Measurements from ENCODE around the gene ANO7.

ANO7 gene

DNA sequence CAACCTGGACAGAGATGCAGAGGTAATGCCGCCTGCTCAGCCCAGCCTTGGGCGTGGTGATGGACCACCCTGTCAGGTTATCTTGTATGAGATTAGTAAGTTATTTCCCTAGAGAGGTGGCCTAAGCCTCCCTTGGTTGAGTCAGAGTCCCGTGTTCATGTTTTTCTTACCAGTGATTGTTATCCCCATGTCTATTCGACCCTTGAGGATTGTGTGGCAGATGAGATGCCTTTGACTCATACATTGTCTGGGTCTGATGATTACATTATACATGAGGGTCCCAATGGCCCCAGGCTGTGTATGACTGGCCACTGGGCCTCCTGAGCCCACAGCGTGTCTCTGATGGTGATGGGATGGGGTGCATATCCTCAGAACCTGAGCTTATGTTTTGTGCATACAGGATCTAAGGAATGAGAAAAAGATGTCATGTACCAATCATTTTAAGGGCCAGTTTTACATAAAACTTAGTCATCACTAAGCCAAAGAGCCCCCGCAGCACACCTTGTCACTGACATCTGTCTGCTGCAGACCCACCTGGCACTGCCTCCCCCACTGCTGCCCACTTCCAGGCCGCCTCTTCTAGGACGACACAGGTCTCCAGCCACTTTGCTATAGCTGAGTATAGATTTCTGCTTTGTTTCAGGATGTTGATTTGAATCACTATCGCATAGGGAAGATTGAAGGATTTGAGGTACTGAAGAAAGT lies 30.5 kb upstream of the ANO7 start:
- DNase-seq, result peak; percentile 54

DNA sequence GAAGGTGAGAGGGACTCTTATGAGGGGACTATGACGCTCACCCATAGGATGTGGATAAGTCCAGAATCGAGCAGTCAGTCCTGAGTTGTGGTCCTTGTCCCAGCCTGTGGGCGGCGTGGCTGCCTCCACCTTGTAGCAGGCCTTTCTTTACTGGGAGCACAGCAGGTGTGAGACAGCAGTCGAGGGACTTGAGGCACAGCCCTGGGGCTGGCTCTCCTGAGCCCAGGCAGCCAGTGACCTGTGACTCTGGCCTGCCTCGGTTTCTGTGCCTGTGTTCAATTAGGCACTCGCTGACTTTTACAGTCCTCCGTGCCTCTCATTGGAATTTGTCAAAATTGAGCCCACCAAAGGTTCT lies 30.0 kb upstream of the ANO7 start:
- no peak for DNase-seq

DNA sequence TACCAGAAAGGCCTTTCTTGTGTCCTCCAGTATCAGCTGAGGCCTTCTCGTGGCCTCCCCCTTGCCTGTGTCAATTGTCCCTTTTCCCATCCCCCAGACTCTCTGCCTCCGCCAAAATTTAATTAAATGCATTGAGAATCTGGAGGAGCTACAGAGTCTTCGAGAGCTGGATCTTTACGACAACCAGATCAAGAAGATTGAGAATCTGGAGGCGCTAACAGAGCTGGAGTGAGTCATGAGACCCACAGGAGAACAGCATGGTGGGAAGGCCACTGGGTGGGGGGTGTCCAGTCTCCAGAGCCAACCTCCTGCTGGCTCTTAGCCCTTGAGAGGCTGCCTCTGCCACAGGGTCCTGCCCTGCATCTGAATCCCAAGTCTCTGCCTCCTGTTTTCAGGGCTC lies 29.4 kb upstream of the ANO7 start:
- DNase-seq, result no peak

DNA sequence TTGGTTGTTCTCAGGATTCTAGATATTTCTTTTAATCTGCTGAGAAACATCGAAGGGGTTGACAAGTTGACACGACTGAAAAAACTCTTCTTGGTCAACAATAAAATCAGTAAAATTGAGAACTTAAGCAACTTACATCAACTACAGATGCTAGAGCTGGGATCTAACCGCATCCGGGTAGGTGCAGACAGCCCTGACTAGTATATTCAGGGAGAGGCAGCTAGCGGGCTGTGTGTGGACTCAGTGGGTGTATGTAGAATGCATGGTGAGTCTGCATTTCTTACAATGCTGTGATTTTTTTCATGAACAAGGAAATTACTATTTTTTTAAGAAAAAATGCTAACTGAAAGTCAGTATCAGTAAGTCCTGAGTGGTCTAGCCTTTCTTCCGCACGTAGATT lies 28.2 kb upstream of the ANO7 start:
- no peak for DNase-seq

DNA sequence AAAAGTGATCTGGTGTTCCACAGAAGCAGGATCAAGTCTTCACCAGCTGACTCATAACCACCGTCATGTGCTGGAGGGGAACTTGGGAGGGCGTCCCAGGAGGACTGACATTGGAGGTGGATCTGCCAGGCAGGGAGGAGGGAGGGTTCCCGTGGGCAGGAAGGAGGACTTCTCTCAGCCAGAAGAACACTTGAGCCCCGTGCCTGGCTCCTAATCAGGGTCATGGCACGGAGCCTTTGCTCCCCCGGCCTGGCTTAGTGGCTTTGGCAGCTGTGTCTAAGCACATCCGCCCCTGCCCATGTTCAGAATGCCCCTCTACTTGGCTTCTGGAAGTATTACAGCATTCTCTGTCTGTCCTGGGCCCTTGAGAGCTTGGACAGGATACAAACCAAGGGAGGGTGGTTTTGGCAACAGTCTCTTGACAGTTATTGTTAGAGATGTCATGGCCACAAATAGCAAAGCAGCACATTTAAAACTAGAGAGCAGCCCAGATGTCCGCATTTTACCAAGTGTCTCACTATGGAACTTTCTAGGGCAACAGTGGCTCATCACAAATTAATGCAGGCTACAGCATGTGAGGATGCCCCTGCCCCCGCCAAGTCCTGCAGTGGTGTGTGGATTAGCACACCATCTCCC lies 26.7 kb upstream of the ANO7 start:
- DNase-seq, result peak; percentile 66

DNA sequence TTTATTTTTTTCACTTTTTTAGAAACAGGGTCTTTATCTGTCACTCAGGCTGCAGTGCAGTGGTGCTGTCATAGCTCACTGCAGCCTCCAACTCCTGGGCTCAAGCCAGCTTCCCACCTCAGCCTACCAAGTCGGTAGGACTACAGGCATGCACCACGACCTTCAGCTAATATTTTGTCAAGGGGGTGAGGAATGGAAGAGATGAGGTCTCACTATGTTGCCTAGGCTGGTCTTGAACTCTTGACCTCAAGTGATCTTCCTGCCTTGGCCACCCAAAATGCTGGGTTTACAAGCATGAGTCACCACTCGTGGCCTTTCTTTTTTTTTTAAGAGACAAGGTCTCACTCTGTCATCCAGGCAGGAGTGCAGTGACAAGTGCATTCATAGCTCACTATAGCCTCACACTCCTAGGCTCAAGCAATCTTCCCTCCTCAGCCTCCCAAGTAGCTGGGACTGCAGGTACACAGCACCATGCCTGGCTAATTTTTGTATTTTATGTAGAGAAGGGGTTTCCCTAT lies 24.8 kb upstream of the ANO7 start:
- no peak for DNase-seq

DNA sequence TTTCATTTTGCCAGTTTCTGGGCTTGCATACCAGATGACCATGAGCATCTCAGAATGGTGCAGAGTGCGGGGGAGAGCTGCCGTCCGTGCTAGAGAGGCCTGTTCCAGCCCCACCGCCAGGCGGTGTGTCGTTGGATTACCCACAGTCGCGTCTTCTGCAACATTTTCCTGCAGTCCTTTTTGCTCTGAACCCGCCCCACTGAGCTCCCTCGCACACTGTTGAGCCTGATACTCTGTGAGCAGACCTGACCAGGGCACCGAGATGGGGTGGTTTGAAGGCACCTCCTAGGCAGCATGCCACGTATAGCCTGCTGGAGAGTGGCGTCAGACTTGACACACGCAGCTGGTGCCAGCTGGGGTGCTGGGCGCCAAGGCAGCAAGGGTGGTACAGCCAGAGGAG lies 20.1 kb upstream of the ANO7 start:
- DNase-seq, result no peak

DNA sequence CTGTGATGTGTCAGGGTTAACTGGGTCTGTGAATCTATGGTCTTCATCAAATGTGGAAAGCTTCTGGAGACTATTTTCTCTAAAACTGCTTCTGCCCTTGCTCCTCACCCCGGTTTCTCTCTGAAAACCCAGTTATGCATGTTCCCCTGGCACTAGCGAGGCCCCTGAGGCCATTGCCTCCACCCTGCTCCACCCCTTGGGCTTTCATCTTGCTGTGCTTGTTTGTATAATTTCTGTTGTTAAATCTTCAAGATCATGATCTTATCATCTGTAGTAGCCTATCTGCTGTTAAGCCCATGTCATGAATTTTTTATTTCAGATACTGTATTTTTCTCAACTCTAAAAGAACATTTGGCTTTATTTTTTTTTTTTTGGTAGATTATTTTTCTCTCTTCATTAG lies 14.9 kb upstream of the ANO7 start:
- no peak for DNase-seq

DNA sequence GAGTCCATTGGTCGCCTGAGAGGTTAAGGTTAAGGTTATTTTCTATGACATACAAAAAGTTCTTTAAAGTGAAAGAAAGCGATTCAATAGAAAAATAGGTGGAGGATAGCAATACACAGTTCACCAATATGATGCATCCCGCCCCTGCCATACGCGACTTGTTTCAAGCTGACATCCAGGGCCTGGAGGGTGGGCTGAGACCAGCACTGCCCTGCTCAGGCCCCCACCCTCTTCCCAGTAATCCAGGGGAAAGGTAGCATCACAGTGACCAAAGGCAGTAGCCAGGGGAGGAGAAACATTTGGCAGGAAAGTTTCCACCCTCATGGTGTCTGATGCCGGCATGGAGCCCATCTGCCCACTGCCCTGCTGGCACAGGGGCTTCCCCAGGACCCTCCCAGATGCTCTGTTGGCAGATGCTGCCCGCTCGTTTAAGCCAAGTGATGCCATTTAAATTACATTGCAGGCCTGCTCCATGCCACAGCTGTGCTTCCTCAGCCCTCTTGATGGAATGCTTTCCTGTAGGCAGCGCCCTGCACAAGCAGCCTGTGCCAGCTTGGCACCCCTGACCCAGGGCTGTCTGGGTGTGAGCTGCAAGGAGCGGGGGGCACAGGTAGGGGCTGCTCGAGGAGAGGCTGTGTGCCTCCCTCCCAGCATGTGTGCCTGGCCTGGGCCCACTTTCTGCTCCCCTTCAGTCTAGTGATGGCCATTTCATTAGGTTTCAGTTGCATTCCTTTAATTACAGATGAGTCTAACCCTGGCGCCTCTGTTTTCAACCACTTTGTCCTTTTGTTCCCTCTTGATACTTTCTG lies 10.7 kb upstream of the ANO7 start:
- DNase-seq, result no peak

DNA sequence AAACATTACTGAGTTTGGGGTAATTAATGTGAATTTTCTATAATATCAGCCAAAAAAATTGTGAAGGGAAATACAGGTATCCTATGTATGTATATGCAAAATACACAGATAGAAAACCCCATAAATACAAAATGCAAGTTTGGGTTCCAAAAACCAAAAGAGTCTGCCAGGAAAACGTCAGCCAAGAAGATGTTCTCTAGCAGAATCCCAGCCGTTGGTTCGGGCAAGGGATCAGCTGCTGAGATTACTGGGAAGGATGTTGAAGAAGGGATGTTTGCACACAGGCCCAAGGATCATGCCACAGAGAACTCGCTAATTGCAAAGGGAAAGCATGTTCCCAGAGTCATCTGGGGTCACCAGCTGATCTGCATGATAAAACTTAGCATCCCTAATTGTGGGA lies 9.5 kb upstream of the ANO7 start:
- no peak for DNase-seq

DNA sequence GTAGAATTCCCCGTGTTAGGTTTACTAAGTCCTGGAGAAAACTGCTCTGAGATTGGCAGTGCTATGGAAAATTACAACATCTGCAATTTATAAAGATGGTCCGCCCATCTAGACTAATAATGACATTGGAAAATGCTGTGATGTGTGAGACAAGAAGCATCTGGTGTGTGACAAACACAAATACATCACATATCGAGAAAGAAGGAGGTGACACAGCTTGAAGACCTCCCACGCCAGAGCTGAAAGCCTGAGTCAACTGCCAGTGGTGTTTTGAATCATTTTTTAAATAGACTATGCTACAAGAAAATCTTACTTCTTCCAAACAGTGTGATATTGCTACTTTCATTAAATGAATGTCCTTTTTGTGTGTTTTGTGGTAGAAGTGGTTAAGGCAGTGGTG lies 8.6 kb upstream of the ANO7 start:
- peak; percentile 5 for DNase-seq

DNA sequence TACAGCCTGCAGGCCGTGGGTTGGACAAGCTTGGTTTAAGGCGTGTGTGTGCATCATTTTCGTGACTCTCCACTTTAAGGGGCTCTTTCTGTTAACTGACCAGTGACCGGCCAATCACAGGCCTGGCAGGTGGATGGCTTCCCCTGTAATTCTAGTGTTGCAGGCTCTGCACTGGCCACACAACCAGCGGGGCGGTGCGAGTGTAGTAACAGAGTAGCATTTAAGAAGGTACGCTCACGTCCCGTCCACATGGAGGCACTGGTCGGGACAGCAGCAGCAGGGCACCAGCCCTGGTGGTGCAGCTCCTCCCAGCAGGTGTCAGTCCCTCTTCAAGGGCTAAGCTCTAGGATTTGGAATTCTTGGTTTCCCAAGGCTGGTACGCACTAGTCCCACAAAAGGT lies 8.0 kb upstream of the ANO7 start:
- DNase-seq, result no peak

DNA sequence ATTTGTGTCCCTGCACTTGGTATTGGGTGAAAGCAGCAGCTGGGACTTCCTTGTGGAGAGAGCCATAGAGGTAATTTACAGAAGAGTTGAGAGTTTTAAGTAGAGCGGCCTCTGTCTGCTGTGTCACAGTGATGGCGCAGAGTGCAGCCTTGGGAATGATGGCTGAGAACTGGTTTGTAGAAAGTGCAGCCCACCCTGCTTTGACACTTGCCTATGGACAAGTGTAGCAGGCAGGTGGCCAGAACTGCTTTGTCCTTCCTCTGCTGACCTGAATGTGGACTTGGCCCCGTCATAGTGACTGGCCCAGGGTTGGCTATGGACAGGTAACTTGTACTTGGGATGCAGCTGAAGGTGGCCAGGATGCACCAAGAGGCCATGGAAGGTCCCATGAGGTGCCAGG lies 6.4 kb upstream of the ANO7 start:
- no peak for DNase-seq

DNA sequence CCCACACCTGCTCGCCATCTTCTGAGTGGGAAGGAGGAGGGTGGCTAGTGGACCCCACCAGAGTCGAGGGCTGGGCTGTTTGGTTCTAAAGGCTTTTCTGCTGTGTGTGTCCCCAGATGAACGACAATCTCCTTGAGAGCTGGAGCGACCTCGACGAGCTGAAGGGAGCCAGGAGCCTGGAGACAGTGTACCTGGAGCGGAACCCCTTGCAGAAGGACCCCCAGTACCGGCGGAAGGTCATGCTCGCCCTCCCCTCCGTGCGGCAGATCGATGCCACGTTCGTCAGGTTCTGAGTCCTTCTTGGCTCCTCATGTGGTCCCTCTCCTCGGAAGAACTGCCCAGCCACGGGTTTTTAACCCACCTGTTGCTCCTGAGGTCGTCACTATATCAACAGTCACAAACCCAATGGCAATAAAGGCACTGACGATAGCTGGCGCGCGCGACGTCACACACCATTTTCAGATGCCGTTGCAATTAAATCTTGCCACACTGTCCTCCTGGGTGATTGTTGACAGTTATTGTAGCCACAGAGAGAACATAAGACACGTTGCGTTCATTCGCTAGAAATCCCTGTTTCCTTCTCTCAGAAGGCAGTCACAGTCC lies 5.8 kb upstream of the ANO7 start:
- DNase-seq, result no peak

DNA sequence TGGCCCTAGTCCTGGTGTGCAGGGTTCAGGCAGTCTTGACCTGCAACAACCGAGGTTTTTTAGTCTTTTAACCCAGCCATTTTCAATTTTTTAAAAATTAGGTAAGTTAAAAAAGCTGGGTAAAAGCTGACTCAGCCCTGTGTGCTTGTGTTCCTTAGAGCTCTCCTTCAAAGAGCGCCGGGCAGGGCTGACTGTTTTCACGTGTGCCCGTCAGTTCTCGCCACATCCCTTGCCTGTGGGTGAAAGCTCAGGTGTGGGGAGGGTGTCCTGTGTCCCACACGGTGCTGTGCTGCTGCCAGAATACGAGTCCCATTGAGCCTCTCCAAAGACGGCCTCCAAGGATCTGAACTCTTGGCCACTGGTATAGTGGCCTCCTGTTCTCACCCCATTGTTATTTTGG lies 5.3 kb upstream of the ANO7 start:
- no peak for DNase-seq

DNA sequence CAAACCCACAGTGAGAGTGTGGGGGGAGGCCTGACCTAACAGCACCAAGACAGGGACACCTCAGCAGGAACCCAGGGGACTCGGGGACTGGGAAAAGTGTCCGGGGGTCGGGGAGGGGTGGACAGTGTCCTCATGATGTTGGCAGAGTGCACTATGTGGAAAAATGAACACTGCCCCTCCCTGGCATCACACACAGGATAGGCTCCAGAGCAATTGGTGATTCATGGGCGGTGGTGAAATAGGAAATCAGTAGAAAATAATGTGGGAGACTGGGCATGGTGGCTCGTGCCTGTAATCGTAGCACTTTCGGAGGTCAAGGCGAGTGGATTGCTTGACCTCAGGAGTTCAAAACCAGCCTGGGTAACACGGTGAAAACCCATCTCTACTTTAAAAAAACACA lies 3.6 kb upstream of the ANO7 start:
- no peak for DNase-seq

DNA sequence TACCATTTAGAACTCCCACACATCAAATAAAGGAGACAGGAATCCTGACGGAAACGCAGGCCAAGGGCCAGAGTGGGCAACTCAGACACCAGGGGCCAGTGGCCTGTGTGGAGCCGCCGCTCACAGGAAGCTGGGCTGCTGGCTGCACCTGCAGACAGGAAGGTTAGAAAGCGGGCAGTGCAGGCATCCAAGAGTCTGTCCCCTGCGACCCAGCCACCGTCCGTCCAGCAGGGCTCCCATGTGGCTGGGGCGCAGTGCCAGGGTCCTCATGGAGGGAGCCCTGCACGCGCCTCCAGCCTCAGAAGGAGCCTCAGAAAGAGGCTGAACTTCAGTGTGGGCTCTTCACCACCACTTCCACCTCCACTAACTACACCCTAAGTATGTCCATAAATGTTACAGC lies 2.5 kb upstream of the ANO7 start:
- DNase-seq, result no peak

DNA sequence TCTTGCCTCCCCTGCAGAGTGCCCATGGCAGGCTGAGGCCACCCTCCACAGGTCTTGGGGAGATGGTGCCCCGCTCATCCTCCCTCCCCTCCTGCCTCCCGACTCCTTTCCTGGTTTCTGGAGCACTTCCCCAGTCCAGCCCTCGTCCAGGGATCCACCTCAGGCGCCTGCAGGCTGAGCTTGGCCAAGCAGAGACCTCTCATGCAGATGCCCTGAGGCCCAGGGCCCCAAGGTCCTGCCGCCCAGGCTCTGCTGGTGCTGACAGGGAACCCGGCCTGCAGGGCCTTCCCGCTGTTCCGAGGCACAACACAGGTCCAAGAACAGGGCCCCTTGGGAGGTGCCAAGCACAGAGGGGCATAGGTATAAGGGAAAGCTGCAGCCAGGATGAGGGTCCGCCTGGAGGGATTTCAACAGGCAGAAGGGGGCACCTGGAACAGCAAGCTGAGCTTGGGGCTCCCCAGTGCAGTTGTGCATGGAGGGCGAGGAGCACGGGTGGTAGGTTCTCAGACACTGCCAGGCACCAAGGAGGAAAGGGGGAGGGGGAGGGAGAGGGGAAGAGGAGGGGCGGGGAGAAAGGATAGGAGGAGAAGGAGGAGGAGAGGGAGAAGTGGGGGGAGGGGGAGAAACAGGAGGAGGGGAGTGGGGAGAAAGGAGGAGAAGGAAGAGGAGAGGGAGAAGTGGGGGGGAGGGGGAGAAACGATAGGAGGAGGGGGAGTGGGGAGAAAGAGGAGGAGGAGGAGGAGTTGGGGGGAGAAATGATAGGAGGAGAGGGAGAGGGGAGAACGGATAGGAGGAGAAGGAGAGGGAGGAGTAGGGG lies 1.2 kb upstream of the ANO7 start:
- no peak for DNase-seq

DNA sequence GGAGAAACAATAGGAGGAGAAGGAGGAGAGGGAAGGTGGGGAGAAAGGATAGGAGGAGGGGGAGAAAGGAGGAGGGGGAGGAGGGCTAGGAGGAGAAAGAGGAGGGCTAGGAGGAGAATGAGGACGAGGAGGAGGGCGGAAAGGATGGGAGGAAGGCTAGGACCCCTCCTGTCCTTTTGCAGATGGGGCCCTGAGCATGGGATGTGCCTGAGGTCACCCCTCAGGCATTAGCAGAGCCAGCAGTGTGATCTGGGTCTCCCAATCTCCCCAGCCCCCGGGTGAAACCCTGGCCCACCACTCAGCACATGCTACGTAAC lies 601 bp upstream of the ANO7 start:
- no peak for DNase-seq

DNA sequence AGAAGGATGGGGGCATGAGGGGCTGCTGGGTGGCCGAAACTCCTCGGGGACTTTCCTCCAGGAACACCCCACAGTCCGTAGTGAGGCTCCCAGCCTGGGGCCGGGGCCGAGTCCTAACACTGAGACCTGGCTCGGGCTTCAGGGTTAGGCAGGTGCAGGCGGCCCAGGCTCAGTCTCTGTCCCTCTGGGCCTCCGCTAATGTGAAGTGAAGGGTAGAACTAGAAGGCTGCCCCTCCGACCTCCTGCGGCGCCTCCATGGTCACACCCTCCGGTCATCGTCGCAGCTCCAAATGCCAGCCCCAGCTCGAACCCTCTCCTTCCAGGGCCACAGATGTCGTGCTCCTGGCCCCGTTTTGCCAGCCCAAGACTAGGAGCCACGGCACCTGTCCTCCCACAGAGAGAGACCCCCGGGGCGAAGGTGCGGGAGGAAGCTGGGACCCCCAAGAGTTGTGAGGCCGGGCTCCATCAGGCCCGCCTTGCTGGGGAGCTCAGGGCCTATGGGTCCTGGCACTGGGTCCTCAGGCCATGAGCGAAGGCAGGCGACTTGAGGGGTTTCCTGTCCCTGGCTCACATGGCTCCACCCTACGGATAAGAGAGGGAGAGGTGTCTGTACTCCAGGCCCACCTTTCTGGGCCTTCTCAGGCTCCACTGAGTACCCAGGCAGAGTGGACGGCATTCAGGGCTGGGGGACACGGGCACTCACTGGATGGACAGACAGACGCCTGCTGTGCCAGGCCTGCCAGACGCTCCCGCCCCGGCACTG lies 797 bp downstream of the ANO7 start:
- DNase-seq, result no peak

DNA sequence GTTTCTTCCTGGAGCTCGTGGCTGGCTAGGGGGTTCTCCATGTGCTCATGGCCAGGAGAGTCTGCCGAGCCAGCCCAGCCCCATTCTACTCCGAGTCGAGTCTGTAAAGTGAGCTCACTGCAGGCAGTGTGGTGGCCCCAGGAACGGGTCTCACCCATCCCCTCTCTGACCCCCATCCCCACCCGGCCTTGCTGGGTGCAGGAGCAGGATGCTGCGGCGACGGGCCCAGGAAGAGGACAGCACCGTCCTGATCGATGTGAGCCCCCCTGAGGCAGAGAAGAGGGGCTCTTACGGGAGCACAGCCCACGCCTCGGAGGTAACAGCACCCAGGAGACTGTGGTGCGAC lies 1.4 kb downstream of the ANO7 start:
- DNase-seq, result no peak

DNA sequence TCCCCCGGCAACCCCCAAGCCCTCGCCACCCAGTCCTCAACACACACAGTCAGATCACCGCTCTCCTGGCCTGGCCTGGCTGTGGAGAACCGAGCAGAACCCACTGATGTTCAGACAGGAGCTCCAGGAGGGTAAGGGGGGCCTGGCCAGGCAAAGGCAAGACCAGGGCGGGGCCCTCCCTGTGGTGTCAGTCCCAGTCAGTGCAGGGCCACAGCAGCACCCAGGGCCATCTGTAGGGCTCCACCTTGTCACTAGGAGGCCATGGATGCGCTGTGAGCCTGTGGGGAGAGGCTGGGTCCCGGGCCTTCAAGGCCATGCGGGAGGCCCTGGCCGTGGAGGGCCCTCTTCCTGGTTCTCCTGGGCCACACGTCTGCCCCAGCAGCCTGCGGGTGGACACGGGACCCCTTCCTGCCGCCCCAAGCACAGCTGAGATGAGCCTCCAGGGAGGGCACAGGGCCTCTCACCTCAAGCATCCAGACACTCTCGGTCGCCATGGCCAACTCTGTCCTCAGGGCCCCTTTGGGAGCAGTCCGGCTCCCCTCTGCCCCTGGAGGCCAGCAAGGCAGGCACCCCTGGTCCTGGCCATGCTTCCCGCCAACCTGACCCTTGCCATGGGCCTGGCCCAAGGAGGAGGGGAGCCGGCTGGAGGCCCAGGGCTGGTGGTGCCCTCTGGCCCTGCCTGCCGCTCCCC lies 2.0 kb downstream of the ANO7 start:
- no peak for DNase-seq

Measured in fibroblast of skin of right quadriceps (primary cell).